Measurements from ENCODE around the gene UMPS.
"Not testable (repeated sequence)": the region's sequence is repeated elsewhere in the genome, so short reads cannot be mapped to it uniquely, and the experiment has no call there.

The UMPS gene

DNA sequence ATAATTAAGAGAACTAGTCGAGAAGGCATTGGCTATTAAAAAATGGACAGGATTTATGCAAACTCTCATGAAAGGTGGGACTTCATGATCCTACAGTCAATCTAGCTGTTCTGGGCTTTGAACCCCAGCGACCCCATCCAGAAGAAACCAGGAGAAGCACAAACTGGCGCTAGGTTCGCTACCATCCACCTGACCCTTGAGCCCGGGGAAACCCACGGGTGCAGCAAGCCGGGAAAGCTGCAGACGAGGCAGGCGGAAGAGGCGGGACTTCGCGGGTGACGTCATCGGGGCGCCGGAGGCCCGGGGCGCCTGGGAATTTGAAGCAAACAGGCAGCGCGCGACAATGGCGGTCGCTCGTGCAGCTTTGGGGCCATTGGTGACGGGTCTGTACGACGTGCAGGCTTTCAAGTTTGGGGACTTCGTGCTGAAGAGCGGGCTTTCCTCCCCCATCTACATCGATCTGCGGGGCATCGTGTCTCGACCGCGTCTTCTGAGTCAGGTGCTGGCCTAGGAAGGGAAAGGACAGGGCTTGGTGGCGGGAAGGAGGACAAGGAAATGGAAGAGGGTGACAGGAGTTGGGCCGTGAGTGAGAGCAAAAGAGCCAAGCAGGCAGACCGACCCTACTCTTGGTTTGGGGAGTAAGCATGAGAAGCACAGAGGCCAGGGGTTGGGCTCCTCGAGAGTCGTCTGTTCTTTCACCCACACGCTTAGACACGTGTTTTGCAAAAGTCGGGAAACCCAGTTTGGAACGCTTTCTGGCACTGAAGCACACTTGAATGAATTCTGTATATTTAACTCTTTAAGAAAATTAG, at the start of gene UMPS:
TSS of gene UMPS (plus strand) at position 324 of the 812 bp plus-strand sequence. CDS start at position 344, 20 bp downstream.
- DNase-seq (ENCODE audit: low read depth): peak; percentile 84

DNA sequence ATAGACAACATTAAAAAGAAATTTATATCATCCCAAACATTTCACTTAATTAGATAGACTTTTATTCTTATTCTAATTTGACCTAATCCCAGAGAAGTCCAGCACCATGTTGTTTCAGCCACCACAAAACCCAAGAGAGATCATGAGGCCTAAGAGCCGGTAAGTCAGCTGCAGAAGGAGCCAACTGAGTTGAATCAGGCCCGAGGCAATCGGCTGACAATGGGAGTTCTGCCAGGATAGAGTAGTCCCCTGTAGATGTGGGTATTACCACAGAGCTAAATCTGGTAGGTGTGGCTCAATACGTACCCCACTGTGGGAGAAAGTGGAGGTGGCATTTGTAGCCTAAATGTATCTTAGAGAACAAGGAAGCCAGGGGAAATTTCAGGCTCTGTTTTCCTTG, 49.7 kb upstream of the UMPS start:
- DNase-seq (ENCODE audit: low read depth): no peak

DNA sequence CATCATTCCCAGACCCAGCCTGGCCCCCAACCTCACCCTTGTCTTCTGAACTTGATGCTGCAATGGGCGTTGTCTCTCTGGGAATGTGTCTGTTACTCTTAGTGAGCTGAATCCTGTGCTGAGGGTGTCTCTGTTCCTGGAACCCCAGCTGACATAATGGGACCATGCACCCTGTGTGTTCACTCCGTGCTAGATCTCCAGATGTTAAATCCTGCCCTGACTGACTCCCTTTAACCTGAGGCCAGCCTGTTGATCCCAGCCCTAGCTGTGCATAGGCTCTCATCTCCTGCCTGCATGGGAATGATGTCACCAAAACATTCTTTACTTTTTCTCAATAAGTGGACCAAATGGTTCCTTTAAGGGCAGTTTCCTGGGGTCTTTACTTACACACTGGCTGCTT, 48.0 kb upstream of the UMPS start:
- DNase-seq (ENCODE audit: low read depth): no peak

DNA sequence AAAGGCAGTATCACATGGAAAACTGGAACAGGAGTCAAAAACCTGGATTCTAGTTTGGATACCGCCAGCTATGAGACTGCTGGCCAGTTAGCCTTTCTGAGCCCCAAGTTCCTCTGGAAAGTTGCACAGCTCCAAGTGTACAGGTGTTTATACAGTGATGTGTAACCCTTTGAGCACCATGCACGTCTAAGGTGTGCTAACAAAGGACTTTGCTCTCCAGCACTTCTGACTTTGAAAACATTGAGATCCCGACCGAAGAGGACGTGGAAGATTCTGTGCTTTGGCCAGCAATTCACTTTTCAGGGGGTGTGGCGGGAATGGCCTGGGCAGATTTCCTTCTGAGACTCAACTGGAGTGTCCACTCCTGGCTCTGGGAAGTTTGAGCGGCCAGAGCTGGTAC, 45.8 kb upstream of the UMPS start:
- DNase-seq (ENCODE audit: low read depth): no peak

DNA sequence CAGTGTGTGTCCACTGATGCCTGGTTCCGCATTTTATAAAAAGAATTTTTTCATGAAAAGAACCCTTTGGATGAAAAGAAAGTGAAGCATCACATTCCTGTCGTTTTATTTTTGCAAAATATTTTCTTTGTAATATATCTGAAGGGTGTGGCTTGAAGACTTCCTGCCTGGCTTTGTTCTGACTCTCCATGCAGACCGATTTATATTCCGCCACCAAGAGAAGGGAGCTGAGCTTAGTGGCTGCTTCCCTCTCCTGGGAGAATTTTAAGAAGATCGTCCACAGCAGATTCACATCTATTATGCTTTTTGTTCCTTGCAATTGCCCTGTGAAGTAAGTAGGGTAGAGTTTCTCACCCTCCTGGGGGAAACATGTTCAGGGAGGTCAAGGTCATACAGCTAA, 45.2 kb upstream of the UMPS start:
- no peak for DNase-seq (ENCODE audit: low read depth)

DNA sequence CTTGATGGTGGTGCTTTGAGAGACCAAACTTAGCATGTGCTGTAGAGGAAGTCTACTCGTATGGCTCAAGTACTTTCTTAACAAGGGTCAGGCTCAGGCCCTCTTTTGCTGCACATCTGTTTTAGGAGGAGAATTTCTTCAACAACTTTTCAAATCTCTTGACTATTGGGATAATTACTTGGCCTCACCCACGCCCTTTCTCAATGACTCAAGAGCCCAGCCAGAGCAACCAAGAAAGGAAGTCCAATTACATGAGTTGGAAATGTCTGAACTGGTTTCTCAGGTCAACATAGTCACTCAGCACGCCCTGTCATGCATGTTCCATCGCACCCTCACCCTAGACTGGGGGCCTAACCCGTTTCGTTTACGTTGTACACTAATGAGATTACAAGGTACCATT, 44.8 kb upstream of the UMPS start:
- no peak for DNase-seq (ENCODE audit: low read depth)

DNA sequence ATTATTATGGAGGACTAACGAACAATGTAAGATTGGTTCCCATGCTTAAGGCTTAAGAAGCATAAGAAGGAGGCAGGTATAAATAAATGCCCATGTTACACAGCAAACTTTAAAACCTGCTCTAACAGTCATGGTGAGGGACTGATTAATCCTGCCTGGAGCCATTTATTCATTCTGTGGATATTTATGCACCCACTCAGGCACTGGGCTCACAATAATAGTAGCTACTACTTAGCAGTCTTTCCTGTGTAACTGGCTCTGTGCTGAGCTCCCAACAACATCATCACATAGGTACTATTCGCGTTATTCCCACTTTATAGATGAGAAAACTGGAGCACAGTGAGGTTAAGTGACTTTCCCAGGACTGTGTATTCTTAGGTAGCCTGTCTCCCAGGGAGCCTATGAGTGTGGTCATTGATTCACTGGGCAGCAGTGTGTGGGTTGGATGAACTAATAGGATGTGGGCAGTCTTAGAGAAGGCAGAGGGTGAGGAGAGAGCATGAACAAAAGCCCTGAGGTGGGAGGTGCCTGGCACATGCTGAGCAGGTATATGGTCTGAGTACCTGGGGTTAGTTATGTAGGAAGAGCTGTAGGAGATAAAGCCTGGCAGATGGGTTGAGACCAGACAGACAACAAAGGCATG, 44.1 kb upstream of the UMPS start:
- peak; percentile 4 for DNase-seq (ENCODE audit: low read depth)

DNA sequence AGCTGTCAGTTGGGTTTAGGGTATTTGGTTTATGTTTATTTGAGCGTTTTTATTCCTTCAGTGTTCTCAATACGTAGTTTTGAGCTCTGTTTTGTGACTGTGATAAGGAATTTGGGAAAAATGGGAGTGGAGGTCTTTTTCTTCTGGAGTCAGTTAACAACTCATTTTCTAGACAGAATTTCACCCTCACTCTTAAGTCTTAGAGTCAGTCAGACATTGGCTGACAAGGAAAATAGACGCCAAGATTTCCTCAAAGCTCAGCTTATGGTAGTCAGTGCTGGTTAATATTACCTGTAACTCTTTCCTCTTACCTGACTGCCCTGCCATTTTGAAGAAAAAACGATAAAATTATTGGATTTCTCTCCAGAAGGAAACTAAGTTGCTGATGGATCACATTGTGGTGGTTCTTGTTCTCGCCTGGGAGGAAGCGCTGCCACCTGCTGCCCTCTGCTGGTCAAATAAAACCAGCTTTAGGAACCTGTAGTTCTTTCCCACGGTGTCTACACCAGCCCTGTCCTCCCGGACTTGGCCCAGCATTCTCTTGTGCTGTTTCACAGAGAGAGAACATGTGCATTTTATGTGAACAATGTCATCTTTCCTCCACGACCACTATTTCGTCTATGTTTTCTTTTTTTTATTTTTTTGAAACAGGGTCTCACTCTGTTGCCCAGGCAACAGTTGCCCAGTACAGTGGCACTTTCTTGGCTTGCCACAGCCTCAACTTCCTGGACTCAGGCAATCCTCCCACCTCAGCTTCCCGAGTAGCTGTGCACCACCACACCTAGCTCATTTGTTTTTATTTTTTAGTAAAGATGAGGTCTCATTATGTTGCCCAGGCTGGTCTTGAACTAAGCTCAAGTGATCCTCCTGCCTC, 41.4 kb upstream of the UMPS start:
- peak; percentile 78 for DNase-seq (ENCODE audit: low read depth)

DNA sequence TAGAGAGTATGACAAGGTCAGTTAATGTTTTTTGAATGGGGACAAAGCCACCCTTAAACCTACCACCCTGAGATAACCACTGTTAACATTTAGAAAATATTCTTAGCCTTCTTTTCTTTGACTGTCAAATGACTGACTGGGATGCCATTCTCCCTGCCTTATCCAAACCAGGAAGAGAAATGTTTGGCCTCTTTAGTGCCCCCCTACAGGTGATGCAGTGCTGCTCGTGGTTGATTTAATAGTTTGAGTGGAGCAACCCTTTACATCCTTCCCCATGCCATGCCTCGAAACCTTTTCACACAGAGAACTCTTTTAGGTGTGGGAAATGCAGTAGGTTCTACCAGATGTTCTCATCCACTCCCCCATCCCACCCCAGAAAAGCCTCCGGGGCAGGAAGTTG, 38.7 kb upstream of the UMPS start:
- no peak for DNase-seq (ENCODE audit: low read depth)

DNA sequence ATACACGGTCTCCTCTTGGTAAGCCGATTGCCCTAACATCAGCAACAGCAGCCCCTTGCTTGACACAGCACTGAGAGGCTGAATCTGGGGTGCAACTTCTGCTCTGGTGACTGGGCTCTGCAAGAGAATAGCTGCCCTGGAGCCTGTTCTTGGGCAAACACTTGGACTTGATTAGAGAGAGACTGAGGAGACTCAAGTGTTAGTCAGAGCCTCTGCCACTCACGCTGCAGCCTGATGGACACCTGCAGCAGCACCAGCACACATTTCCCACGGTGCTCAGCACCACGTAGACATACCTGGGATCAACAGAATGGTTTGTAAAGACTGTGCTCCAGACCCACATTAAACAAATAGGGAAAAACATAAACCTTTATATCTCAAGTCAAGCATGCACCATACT, 35.8 kb upstream of the UMPS start:
- no peak for DNase-seq (ENCODE audit: low read depth)

DNA sequence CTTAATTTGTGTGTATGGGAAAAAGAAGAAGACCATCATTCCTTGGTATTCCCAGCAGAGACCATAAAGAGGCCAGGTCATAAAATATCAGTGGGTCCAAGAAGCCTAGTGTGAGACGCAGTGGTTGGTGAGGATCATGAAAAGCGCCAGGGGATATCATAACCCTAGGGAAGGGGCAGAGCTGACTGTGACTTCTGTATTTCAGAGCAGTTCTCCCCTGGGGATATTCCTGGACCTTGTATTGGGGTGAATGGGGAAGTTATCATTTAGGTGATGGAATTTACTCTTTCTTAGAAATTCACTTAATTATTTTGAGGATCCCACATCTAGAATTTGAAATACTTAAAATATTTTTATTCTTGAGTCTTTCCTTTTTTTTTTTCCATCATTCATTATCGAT, 34.9 kb upstream of the UMPS start:
- no peak for DNase-seq (ENCODE audit: low read depth)

DNA sequence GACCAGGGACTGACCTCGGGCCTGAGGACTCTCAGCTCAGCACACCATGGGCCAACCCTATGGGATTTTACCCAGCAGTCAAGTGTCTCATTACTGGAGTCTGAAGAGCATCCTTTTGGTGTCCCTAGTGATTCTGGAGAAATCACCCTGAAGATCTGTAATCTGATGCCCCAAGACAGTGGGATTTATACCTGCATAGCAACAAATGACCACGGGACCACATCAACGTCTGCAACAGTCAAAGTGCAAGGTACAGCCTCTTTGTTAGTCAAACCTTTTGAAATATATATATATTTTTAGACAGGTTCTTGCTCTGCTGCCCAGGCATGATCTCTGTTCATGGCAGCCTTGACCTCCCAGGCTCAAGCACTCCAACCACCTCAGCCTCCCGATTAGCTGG, 34.2 kb upstream of the UMPS start:
- no peak for DNase-seq (ENCODE audit: low read depth)

DNA sequence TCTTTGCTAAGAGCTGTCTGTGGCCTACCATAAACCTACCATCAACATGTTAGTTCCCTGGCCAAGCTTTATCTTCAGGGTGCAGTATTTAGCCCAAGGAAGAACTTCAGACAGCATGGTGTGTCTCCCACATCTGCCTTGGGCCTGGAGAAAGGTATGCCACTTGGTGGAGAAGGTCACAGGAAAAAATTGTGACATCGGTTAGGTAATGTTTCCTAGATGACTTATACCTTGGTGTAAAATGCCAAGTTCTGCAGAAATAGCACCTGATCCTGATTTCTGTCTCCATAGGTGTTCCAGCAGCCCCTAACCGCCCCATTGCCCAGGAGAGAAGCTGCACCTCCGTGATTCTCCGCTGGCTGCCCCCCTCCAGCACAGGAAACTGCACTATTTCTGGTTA, 33.0 kb upstream of the UMPS start:
- DNase-seq (ENCODE audit: low read depth): no peak

DNA sequence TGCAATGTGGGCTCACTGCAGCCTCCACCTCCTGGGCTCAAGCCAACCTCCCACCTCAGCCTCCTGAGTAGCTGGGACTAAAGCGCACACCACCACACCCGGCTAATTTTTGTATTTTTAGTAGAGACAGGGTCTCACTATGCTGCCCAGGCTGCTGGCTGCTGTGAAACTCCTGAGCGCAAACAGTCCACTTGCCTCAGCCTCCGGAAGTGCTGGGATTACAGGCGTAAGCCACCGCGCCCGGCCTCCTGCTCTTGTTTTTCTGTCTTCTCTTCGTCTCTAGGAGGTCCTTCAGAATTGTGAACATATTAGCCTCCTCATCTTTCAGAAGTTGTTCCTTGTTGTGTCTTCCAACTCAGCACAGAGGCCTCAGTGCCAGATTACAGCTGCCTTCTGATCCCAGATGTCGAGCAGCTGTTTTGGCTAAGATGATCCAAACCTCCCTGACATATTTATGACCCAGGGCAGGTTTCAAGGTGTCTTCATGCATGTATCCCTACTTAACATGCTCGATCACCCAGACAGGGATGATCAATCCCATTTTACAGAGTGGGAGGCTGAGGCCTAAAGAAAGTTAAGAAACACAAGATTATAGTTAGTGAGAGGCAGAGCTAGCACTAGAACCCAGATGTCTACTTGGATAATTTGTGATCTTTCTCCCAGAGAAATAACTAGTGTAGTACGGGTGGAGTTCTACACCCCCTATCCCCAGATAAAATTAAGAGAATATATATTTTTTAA, 32.1 kb upstream of the UMPS start:
- DNase-seq (ENCODE audit: low read depth): no peak

DNA sequence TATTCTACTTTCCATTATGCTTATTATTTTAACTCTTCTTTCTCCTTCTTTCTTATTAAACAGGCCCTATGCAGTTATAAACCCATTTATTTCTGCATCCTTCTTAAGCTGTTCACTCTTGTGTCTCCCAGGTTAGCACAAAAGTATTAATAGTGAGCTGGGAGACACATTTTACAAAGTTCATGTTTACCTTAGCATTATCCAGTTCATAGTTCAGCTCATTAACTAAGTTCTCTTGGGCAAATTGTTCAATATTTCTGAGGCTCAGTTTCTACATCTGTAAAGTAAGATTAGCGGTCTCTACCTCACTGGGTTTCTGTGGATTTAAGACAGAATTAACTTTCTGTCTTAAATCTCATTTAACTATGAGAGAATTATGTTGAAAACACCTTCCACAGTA, 31.2 kb upstream of the UMPS start:
- DNase-seq (ENCODE audit: low read depth): no peak

DNA sequence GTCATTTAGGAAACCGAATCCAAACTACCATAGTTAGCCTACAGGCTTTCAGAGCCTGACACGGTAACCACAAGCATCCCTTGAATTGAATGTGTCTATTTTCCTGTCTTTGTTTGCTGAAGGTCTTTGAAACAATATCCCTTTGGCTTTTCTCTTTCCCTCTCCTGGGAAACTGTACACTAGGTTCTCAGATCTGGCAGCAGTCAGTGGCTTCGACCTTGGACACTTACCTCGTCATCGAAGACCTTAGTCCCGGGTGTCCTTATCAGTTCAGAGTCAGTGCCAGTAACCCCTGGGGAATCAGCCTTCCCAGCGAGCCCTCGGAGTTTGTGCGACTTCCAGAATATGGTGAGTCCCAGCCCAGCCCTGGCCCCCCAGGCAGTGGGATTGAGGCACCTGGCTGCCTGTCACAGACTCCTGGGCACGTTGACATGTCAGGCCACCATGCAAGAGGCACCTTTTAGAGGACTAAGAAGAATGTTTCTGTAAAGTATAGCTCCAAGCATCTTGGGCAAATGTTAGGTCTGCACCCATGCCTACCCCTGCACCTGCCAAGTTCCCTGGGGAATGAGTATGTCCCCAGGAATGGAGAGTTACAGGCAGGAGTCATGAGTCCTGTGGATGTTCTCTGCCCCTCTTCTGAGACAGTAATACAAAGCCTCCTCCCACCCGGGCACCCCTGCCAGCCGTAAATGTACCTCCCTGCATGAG, 30.4 kb upstream of the UMPS start:
- DNase-seq (ENCODE audit: low read depth): no peak

DNA sequence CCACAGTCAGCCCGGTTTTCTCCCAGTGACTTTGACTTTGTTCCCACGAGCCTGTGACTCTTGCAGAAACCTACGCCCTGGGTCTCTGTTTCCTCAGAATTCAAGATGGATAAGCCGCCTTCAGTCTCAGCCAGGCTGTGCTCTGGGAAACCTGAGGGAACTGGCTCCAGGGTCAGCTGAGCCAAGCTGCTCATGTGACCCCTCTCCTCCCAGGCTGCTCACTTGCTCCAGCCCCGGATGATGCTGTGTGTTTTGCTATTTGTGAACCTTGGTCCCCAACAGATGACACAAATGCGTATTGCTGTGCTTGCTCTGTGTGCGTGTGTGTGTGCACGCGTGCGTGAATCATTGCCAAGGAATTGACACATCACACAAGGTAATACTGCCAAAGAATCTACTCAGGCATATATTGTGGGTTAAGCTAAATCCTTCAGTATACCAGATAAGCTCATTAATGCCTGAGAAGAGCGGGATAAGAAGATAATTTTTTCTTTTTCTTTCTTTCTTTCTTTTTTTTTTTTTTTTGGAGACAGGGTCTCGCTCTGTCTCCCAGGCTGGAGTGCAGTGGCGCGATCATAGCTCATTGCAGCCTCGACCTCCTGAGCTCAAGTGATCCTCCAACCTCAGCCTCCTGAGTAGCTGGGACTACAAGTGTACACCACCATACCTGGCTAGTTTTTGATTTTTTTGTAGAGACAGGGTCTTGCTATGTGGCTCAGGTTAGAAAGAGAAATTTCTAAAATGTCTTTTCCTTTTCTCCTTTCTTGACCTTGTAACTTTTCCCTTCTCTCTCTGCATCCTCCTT, 29.2 kb upstream of the UMPS start:
- peak; percentile 51 for DNase-seq (ENCODE audit: low read depth)

DNA sequence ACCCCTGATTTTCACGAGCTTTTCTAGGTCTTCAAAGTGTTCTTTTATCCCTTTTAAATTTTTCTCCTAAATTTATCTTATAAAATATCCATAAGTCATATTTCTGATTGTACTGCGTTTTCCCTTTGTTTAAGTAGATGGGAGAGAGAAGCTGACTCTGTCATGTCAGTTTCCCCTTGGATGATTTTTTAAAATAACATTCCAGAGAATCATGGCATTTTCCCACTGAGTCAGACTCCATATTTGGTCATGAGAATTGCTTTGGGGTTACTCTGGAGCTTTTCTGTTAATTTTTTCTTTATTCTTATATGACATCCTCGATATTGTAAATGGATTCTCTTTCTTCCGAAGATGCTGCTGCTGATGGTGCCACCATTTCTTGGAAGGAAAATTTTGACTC, 28.6 kb upstream of the UMPS start:
- peak; percentile 74 for DNase-seq (ENCODE audit: low read depth)

DNA sequence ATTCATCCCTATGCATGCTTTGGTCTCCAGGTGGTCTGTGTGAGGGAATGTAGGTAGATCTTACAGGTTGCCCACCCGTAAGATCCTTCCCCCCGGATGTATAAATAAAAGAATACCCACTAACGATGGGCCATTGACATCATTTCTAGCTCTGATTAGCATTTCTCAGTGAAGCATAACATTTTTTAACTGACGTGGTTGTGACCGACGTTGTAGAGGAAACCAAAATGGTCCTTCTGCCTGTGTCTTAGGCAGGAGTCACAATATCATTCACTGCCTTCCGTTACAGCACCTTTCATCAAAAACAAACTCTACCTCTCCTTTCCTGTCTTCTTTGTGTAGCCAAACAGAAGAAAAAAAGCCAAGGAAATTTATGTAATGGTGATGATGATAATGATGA, 27.3 kb upstream of the UMPS start:
- no peak for DNase-seq (ENCODE audit: low read depth)

DNA sequence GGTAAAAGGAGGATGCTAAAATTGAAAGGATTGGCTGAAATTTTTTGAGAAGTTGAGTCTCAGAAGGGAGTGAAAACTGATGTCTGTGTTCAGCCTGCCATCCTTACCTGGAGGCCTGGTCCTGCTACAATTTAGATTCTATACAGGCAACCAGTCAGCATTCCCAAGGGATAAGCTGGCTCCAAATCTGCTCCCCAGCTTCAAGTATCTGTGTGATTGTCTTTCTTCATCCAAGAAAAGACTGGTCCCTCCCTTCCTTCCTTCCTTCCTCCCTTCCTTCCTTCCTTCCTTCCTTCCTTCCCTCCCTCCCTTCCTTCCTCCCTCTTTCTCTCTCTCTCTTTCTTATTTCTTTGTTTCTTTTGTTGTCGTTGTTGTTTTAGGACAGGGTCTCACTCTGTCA, 24.7 kb upstream of the UMPS start:
- no peak for DNase-seq (ENCODE audit: low read depth)

DNA sequence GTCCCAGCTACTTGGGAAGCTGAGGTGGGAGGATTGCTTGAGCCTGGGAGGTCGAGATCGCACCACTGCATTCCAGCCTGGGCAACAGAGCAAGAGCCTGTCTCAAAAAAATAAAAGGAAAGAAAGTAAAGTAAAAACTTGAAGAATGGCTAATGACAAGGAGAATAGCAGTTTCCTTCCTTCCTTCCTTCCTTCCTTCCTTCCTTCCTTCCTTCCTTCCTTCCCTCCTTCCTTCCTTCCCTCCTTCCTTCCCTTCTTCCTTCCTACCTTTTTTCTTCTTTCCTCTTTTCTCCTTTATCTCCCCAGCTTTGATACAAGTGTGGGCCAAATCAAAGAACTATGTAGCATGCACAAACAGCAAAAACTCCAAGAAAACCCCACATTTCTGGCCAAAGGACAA, 23.0 kb upstream of the UMPS start:
- not testable (repeated sequence) for DNase-seq (ENCODE audit: low read depth)
